Activated CD8-positive, alpha-beta T cell treated with anti-CD3 and anti-CD28 coated beads, Interleukin-2, amount 10 ng/mL, durations not matched to agents 7 days and 5 days (primary cell): Measurements from ENCODE around the gene STARD3. TPM values are rescaled to one million over a fixed set of nuclear protein-coding genes. Genes with fewer than 3 reads are reported as not detected.

ENCODE experiments used
- ATAC-seq: fragments of 150-1000 bp; cut with Tn5 transposase; one replicate; pipeline ENCODE4 v1.10.0; 2021; ENCODE audit warnings: moderate library complexity
- CTCF ChIA-PET: fragments of 350-600 bp; sonication (Branson Sonifier 250); formaldehyde crosslinking; loops from one replicate; lab custom pipeline; 2021; ENCODE audit warnings: antibody characterized with exemption; lab: Charles Lee
- POLR2A ChIA-PET: fragments of 350-600 bp; sonication (Branson Sonifier 250); formaldehyde crosslinking; loops from one replicate; lab custom pipeline; 2021; ENCODE audit warnings: antibody characterized with exemption; lab: Charles Lee
- DNase-seq: peaks from one replicate; pipeline ENCODE4 v3.0.0-alpha.2; 2020
- H3K27ac Mint-ChIP-seq: one replicate; pipeline ENCODE4 v1.8.0; 2021; ENCODE audit warnings: mild to moderate bottlenecking, mixed read lengths
- H3K27me3 Mint-ChIP-seq: one replicate; pipeline ENCODE4 v1.8.0; 2021; ENCODE audit warnings: low read depth, mixed read lengths
- H3K36me3 Mint-ChIP-seq: one replicate; pipeline ENCODE4 v1.8.0; 2021; ENCODE audit warnings: low read depth, mixed read lengths
- H3K4me1 Mint-ChIP-seq: one replicate; pipeline ENCODE4 v1.8.0; 2021; ENCODE audit warnings: low read depth, mixed read lengths
- H3K4me3 Mint-ChIP-seq: one replicate; pipeline ENCODE4 v1.8.0; 2021; ENCODE audit warnings: mild to moderate bottlenecking, mixed read lengths
- H3K9me3 Mint-ChIP-seq: one replicate; pipeline ENCODE4 v1.8.0; 2022; ENCODE audit warnings: mixed read lengths; ENCODE audit not compliant: insufficient read depth
- total RNA-seq, 2 experiments: library from RNA; stranded (reverse); gene quantifications; one replicate each; pipeline ENCODE4 v1.2.3, GENCODE V29; 2021

STARD3 gene
- total RNA-seq, 2 experiments from 2014 or later: 69.0 to 72.1 TPM

DNA sequence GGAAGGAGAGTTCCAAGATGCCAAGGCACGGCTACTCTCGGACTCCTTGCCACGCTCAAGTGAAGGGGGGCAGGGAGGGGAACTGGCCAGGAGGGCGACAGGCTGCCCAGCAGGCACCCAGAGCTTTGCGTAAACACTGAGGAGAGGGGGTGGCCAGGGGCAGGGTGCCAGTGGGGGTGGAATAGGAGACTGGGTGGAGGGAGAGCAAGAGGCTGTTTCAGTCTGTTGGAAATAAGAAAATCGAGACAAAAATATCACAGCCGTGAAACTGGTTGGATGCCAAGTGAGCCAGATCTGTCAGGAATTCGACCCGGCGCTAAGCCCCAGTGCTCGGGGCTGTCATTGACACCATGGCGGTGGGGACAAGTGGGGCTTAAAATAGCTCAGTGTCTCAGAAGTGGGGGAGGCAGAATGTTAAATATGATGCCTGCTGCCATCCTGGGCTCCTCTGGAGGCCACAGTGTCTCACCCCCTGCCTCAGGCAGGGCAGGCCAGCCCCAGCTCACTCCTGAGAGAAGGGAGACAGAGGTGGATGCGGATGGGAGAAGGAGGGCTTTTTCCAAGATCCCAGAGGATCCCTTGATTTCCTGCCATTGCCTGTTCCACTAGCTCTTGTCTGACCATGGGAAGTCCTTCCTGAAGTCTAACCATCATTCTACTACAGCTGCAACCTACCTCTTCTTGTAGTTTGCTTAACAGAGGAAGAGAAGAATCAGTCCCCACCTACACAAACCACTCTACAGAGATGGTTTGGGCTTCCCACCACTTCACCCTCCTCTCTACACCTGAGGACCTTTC, 40.8 kb downstream of the STARD3 start:
- Mint-ChIP-seq H3K4me1 (peaks cover 59% of the 10 kb centered on the region), H3K27ac (peak overlapping the region; percentile 91), H3K4me3 (no peak overlapping the region), H3K36me3 (peaks cover 12% of the 10 kb centered on the region), H3K9me3 (no peaks in the 10 kb centered on the region), H3K27me3 (no peaks in the 10 kb centered on the region)
- POLR2A ChIA-PET: interaction anchor here (1.0 to 4.9 kb wide), 4 partner anchors 9 to 52 kb away, joined by 5 to 32 read pairs (median 10); partner anchors contain the start of genes MIEN1, PGAP3 and PNMT
- CTCF ChIA-PET: interaction anchor here (1.0 to 13.7 kb wide), 5 partner anchors 9 to 55 kb away, joined by 3 to 195 read pairs (median 7); partner anchors contain the start of genes MIEN1 and PNMT
- no peak for ATAC-seq
- DNase-seq: no peak

DNA sequence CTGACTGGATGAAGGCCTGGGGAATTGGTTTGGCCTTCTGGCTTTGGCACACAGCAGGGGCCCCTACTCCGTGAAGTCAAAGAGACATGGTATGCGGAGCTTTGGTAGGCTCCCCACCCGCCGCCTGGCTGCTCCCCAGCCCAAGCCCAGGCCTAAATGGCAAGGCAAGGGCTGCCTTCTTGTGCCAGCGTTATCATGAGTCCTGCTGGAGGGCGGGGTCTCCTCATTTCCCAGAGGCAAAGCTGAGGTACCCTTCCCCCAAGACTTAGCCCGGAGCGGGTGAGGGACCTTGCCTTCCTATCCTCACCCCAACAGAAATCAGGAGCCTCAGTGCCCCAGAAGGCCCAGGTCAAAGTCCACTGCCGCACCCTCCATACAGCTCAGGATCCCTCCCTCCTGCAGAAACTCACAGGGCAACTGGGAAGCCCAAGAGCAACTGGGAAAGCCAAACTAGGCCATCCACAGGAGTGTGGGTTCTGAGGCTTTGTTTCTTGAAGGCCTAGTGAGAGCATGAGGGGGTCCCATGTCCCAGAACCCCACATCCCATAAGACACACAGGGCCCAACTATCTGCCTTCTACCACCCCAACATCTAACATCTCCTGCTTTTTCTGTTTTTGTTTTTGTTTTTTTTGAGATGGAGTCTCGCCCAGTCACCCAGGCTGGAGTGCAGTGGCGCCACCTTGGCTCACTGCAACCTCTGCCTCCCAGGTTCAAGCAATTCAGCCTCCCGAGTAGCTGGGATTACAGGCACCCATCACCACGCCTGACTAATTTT, 41.6 kb downstream of the STARD3 start:
- H3K4me1 Mint-ChIP-seq: peaks cover 59% of the 10 kb centered on the region
- ChIA-PET POLR2A (interaction anchor here (1.0 to 4.9 kb wide), 5 partner anchors 10 to 51 kb away, joined by 3 to 32 read pairs (median 7); partner anchors contain the start of genes MIEN1, PGAP3 and PNMT), CTCF (interaction anchor here (0.7 to 13.7 kb wide), 14 partner anchors 8 to 186 kb away, joined by 3 to 195 read pairs (median 6); partner anchors contain the start of genes IKZF3, MIEN1, PGAP3 and PNMT)
- no peak overlapping the region for H3K4me3 Mint-ChIP-seq
- no peaks in the 10 kb centered on the region for H3K27me3 Mint-ChIP-seq
- no peaks in the 10 kb centered on the region for H3K9me3 Mint-ChIP-seq
- peak overlapping the region; percentile 91 for H3K27ac Mint-ChIP-seq
- H3K36me3 Mint-ChIP-seq: peaks cover 16% of the 10 kb centered on the region
- ATAC-seq (no peak), DNase-seq (no peak)

DNA sequence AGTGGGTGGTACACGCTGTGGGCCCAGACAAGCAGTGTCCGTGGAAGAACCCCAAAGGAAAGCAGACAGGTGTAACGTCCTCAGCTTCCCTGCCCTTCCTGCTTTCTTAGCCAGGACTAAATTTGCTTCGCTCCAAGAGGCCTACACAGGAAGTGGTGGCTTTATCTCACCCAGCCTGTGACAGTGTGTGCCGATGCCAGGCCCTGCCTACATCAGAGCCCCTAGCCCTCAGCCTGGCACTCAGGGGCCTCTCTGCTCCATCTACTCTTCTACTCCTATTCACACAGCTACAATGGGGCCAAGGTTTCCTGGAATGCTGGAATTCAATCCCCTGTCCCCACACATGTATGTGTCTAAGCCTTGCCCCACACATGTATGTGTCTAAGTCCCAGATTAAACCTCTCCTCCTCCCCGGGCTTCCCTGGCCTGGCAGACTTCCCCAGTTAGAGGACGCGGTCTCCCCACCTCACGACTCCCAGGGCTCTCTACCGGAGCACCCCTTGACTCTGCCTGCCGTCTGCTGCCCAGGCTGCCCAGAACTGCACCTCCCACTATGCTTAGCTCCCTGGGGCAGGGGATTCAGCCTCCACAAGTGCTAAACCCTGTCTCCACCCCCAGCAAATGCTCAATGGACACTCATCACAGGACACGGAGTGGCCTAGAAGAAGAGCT, 42.7 kb downstream of the STARD3 start:
- Mint-ChIP-seq H3K9me3 (no peaks in the 10 kb centered on the region), H3K4me3 (peak overlapping the region; percentile 36), H3K36me3 (peaks cover 18% of the 10 kb centered on the region), H3K27ac (peak overlapping the region; percentile 91), H3K4me1 (peaks cover 61% of the 10 kb centered on the region), H3K27me3 (no peaks in the 10 kb centered on the region)
- ChIA-PET CTCF (interaction anchor here (0.9 to 2.8 kb wide), 11 partner anchors 9 to 58 kb away, joined by 3 to 17 read pairs (median 6); partner anchors contain the start of genes MIEN1, PGAP3 and PNMT), POLR2A (interaction anchor here (0.6 to 4.9 kb wide), 7 partner anchors 9 to 218 kb away, joined by 3 to 32 read pairs (median 3); partner anchors contain the start of genes CDK12, MIEN1, PGAP3 and PNMT)
- peak; percentile 81 for ATAC-seq
- peak; percentile 56 for DNase-seq

DNA sequence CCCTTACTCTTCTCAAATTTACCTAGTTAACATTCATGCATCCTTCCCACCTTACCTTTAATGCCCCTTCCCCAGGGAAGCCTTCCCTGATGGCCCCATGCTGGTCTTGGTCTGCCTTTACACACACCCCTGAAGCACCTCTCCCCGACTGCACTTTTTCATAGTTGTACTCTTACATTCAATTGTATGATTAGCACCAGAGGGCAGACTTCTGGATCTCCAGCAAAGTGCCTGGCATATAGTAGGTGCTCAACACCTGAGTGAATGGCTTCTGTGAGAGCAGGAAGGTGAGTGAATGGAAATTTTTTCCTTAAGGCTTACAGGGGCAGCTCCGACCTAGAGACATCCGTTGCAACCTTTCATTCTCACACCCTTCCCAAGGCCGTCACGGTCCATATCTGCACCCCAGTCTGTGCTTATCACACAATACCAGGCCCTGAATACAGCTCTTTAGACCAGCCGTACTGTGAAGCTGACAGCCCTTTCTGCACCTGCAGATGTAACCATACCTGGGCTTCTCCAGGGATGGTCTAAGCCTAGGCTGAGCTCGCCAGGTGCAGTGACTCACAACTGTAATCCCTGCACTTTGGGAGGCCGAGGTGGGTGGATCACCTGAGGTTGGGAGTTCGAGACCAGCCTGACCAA, 46.5 kb downstream of the STARD3 start:
- Mint-ChIP-seq H3K9me3 (no peaks in the 10 kb centered on the region), H3K36me3 (peaks cover 24% of the 10 kb centered on the region), H3K27me3 (no peaks in the 10 kb centered on the region), H3K4me1 (peaks cover 45% of the 10 kb centered on the region), H3K27ac (no peak overlapping the region), H3K4me3 (no peak overlapping the region)
- POLR2A ChIA-PET: no interaction called here
- CTCF ChIA-PET: interaction anchor here (0.9 to 2.5 kb wide), 4 partner anchors 12 to 70 kb away, joined by 3 to 11 read pairs (median 4); no protein-coding TSS in a partner anchor
- ATAC-seq: no peak
- no peak for DNase-seq

DNA sequence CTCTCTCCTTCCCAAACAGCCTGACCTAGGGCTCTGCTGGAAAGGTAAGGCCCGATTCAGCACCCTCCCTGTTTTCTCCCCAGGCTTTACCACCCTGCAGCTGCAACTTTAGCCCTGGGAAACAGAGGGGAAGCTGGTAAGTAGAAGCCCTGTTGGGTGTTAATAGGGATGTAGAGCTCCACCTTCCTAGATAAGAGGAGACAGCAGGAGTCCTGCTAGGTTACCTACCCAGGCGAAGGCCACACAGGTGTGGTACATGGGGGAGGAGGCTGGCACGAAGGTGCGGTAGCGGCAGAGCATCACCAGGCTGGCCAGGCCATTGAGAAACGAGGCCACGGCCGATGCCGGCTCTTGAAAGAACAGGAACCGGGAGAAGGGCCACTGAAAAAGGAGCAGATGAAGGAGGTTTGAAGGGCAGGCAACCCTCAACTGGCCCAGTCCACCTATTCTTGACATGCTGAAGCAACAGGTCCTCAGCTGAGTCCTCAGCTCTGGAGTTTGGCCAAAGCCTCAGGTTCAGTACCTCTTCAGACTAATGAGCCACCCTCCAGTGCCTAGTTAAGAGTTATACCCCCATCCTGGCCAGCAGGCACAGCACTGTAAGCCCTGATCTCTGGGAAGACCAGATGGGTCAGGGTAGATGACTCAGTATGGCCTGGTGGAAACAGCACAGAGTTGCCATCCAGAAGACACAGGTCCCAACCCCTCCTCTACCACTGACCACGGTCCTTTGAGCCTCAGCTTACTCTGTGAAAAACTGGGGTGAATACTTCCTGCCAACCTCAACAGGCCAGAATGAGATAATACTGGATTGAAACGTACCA, 47.6 kb downstream of the STARD3 start:
- no peak overlapping the region for H3K4me3 Mint-ChIP-seq
- no peak overlapping the region for H3K27ac Mint-ChIP-seq
- ATAC-seq: no peak
- peaks cover 24% of the 10 kb centered on the region for H3K36me3 Mint-ChIP-seq
- H3K9me3 Mint-ChIP-seq: no peaks in the 10 kb centered on the region
- peaks cover 43% of the 10 kb centered on the region for H3K4me1 Mint-ChIP-seq
- H3K27me3 Mint-ChIP-seq: no peaks in the 10 kb centered on the region
- ChIA-PET POLR2A (interaction anchor here (1.2 kb wide), 1 partner anchor 9 kb away, joined by 4 read pairs; no protein-coding TSS in a partner anchor), CTCF (interaction anchor here (1.0 to 2.5 kb wide), 3 partner anchors 13 to 33 kb away, joined by 4 to 11 read pairs (median 4); no protein-coding TSS in a partner anchor)
- DNase-seq: no peak

DNA sequence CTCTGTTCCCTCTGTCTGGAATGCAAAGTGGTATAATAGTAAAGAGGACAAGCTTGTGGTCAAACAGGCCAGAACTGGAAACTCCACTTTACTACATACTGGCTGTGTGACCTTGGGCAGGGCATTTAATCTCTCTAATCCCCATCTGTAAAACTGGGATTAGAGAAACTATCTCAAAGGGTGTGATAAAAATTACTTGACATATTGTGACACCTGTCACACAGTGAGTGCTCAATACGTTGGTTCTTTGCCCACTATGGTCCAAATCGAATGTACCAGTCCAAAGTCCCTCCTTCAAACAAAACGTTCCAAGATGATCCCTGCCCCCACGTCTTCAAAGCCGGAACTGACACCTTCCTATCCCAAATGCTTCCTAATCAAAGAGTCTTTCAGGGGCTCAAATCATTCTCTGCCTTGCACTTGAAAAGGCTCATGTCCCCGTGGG, 50.2 kb downstream of the STARD3 start:
- ChIA-PET POLR2A (interaction anchor here (2.1 to 2.7 kb wide), 3 partner anchors 15 to 43 kb away, joined by 7 to 15 read pairs (median 12); partner anchors contain the start of gene MIEN1), CTCF (interaction anchor here (1.6 to 2.9 kb wide), 5 partner anchors 8 to 65 kb away, joined by 7 to 16 read pairs (median 12); partner anchors contain the start of genes MIEN1 and PNMT)
- DNase-seq (no peak), ATAC-seq (no peak)
- peak overlapping the region; percentile 98 for H3K4me3 Mint-ChIP-seq
- peaks cover 16% of the 10 kb centered on the region for H3K36me3 Mint-ChIP-seq
- H3K27me3 Mint-ChIP-seq: no peaks in the 10 kb centered on the region
- H3K27ac Mint-ChIP-seq: peak overlapping the region; percentile 95
- H3K9me3 Mint-ChIP-seq: no peaks in the 10 kb centered on the region
- H3K4me1 Mint-ChIP-seq: peaks cover 28% of the 10 kb centered on the region

DNA sequence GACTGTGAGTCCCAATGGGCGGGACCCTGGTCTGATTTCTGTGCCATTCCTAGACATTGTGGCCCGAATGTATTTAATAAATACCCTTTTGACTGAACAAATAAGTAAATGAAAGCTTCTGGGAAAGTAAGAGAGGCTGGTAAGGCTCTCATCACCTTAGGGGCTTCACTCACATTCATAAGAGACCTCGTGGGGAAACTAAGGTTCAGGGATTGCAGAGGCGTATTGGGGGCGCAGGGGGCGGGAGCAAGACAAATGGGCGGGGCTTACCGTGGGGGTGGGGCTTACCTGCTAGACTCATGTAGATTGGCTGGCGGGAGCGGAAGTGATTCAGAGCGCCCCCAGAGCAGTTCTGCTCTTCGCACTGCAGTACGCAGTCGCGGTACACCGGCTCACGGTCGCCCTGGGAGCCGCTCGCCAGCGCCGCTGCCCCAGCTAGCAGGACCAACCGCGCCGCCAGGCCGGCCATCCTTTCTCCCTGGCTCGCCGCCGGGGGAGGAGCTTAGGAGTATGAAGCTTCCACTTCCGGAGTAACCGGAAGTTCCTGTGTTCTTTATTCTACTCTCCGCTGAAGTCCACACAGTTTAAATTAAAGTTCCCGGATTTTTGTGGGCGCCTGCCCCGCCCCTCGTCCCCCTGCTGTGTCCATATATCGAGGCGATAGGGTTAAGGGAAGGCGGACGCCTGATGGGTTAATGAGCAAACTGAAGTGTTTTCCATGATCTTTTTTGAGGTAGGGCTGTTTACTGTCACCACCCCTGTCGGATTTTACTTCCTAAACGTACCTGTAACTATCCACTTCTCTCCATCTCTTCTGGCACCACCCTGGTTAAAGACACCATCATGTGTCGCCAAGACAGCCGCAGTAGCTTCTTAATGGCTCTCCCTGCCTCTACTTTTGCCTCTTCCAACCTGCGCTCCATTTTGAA, 50.9 kb downstream of the STARD3 start, which contains the start of gene PGAP3:
Gene PGAP3, minus strand, starts transcription at position 512 of the 929 bp plus-strand sequence. Its CDS starts 43 bp downstream, at position 469.
- CTCF ChIA-PET: interaction anchor here (0.6 to 2.9 kb wide), 12 partner anchors 9 to 208 kb away, joined by 3 to 16 read pairs (median 6); partner anchors contain the start of genes MIEN1 and PNMT
- DNase-seq (peak; percentile 89), ATAC-seq (peak; percentile 93)
- no peaks in the 10 kb centered on the region for H3K27me3 Mint-ChIP-seq
- H3K27ac Mint-ChIP-seq: peak within 1 kb of the TSS; percentile 95
- no peaks in the 10 kb centered on the region for H3K9me3 Mint-ChIP-seq
- H3K36me3 Mint-ChIP-seq: peaks cover 16% of the 10 kb centered on the region
- H3K4me1 Mint-ChIP-seq: peaks cover 28% of the 10 kb centered on the region
- POLR2A ChIA-PET: interaction anchor here (0.6 to 2.7 kb wide), 11 partner anchors 10 to 292 kb away, joined by 3 to 32 read pairs (median 6); partner anchors contain the start of genes MIEN1 and PSMD3
- peak within 1 kb of the TSS; percentile 98 for H3K4me3 Mint-ChIP-seq

DNA sequence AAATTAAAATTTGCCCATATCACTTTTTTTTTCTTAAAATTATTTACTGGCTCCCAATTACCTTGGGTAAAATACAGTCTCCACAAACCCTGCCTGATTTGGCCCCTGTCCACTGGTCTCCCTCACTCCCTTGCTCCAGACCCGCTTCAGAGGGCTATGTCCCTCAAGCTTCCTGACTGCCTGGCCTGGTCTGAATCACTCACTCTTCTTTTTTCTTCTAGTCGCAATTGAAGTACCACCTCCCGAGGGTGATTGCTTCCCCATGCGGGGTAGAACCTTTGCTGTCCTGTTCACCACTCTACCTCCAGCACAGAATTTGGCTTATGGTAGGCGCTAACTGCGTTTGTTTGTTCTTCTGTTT, 51.5 kb downstream of the STARD3 start:
- ATAC-seq (no peak), DNase-seq (no peak)
- Mint-ChIP-seq H3K36me3 (peaks cover 13% of the 10 kb centered on the region), H3K4me3 (peak overlapping the region; percentile 98), H3K4me1 (peaks cover 28% of the 10 kb centered on the region), H3K27ac (peak overlapping the region; percentile 95), H3K9me3 (no peaks in the 10 kb centered on the region), H3K27me3 (no peaks in the 10 kb centered on the region)
- ChIA-PET CTCF (interaction anchor here (0.7 to 2.9 kb wide), 10 partner anchors 9 to 207 kb away, joined by 3 to 16 read pairs (median 6); partner anchors contain the start of genes MIEN1 and PNMT), POLR2A (interaction anchor here (0.6 to 2.7 kb wide), 10 partner anchors 10 to 292 kb away, joined by 3 to 32 read pairs (median 6); partner anchors contain the start of genes MIEN1 and PSMD3)
